Duodenal mucosa (tissue), 2 donors: ENCODE results near the gene AFP.

Experiments used
- H3K27ac ChIP-seq: one replicate; pipeline ENCODE4 v1.7.0; 2013; ENCODE audit warnings: low read depth, low read length
- H3K27me3 ChIP-seq, 2 donors: one replicate each; pipeline ENCODE4 v1.7.0; 2013; ENCODE audit warnings: low read length in 2 of 2, control low read depth in 1 of 2; ENCODE audit not compliant: insufficient read depth in 2 of 2, control insufficient read depth in 1 of 2
- H3K36me3 ChIP-seq, 2 donors: one replicate each; pipeline ENCODE4 v1.7.0; 2013; ENCODE audit warnings: low read length in 2 of 2, control low read depth in 1 of 2; ENCODE audit not compliant: insufficient read depth in 2 of 2, control insufficient read depth in 1 of 2
- H3K4me1 ChIP-seq, 2 donors: one replicate each; pipeline ENCODE4 v1.7.0; 2013; ENCODE audit warnings: low read length in 2 of 2, control low read depth in 1 of 2; ENCODE audit not compliant: insufficient read depth in 2 of 2, control insufficient read depth in 1 of 2
- H3K4me3 ChIP-seq, 2 donors: one replicate each; pipeline ENCODE4 v1.7.0; 2013; ENCODE audit warnings: low read length in 2 of 2, low read depth in 1 of 2
- H3K9ac ChIP-seq, 2 donors: one replicate each; pipeline ENCODE4 v1.7.0; 2013; ENCODE audit warnings: low read length in 2 of 2, low read depth in 1 of 2
- H3K9me3 ChIP-seq, 2 donors: one replicate each; pipeline ENCODE4 v1.7.0; 2013; ENCODE audit warnings: low read length in 2 of 2, control low read depth in 1 of 2; ENCODE audit not compliant: control insufficient read depth in 1 of 2

Gene AFP

GRCh38 chr4:73447671-73448070, 11.7 kb downstream of the AFP start:
- Histone ChIP-seq H3K9ac (no peak overlapping the region), H3K4me3 (no peak overlapping the region), H3K36me3 (no peaks in the 10 kb centered on the region), H3K4me1 (peaks cover 0 to 4% of the 10 kb centered on the region in 2 donors), H3K27me3 (no peaks in the 10 kb centered on the region), H3K9me3 (no peaks in the 10 kb centered on the region), H3K27ac (no peak overlapping the region)

DNA sequence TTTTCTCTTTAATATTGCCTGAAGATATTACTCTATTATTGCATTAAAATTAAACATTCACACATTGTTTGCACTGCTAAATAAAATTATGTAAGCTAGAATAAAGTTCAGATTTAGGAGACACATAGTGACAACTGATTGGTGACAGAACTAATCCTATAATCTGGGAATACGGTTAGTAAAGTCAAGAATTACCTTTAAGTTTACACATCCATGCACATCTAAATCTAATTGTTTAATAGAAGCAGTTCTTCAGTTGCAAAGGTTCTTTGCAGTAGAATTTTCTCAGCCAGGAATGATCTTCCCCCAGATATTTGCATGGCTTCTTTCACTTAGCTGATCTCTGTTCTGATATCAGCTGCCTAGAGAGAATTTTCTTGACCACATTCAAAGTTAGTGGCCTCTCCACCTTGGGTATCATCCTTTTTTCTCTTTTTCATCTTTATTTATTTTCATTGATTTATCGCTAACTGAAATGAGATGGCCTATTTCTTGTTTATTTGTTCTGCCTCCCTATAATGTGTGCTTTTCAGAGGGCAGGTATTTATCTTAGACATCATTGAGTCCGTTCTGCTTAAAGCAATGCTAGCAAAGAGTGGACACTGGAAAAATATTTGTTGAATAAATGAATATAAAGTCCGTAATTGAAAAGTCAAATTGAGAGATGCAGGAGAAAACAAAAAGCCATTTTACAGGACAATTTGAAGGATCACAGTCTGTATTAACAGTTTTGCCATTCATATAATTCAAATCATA, 12.6 kb downstream of the AFP start:
- H3K27me3 ChIP-seq, result no peaks in the 10 kb centered on the region
- peaks cover 5 to 12% of the 10 kb centered on the region in 2 donors for H3K4me1 ChIP-seq
- H3K27ac ChIP-seq, result no peak overlapping the region
- no peaks in the 10 kb centered on the region for H3K9me3 ChIP-seq
- no peaks in the 10 kb centered on the region for H3K36me3 ChIP-seq
- no peak overlapping the region for H3K4me3 ChIP-seq
- H3K9ac ChIP-seq, result no peak overlapping the region

- Histone ChIP-seq H3K36me3 (no peaks in the 10 kb centered on the region), H3K9me3 (no peaks in the 10 kb centered on the region), H3K9ac (no peak overlapping the region), H3K4me3 (no peak overlapping the region), H3K27ac (no peak overlapping the region), H3K27me3 (no peaks in the 10 kb centered on the region), H3K4me1 (peaks cover 5 to 13% of the 10 kb centered on the region in 2 donors)
These were observed 14.5 kb downstream of the AFP start for GRCh38 chr4:73450398-73451004.

DNA sequence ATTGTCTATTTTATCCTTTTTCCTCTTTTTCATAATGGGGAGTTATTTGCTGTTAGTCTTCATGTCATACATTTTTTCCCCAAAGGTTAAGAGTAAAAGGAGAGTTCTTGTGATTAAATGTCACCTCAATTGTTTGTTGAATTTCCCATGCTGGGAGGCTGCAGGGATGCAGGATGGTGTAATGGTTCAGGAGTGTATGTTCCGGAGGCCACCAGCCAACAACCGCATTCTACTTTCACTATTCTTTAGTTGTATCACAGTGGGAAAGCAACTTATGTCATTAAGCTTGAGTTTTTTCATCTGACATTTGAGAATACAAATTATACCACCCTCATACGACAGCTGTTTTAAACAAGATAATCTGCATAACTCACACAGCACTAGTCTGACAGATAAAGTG, 15.4 kb downstream of the AFP start:
- Histone ChIP-seq H3K27me3 (no peaks in the 10 kb centered on the region), H3K4me3 (no peak overlapping the region), H3K9me3 (no peaks in the 10 kb centered on the region), H3K4me1 (peaks cover 5 to 13% of the 10 kb centered on the region in 2 donors), H3K36me3 (no peaks in the 10 kb centered on the region), H3K27ac (no peak overlapping the region), H3K9ac (no peak overlapping the region)

GRCh38 chr4:73451981-73452747, 16.1 kb downstream of the AFP start:
- Histone ChIP-seq H3K9ac (no peak overlapping the region), H3K27me3 (no peaks in the 10 kb centered on the region), H3K27ac (no peak overlapping the region), H3K4me3 (no peak overlapping the region), H3K36me3 (no peaks in the 10 kb centered on the region), H3K4me1 (peaks cover 5 to 13% of the 10 kb centered on the region in 2 donors), H3K9me3 (no peaks in the 10 kb centered on the region)

GRCh38 chr4:73452953-73453700, 17.1 kb downstream of the AFP start:
- H3K27ac ChIP-seq, result no peak overlapping the region
- H3K36me3 ChIP-seq, result no peaks in the 10 kb centered on the region
- H3K4me1 ChIP-seq, result peaks cover 5 to 13% of the 10 kb centered on the region in 2 donors
- H3K9ac ChIP-seq, result no peak overlapping the region
- H3K9me3 ChIP-seq, result no peaks in the 10 kb centered on the region
- no peaks in the 10 kb centered on the region for H3K27me3 ChIP-seq
- no peak overlapping the region for H3K4me3 ChIP-seq

GRCh38 chr4:73453701-73454005, 17.6 kb downstream of the AFP start:
- H3K9me3 ChIP-seq, result no peaks in the 10 kb centered on the region
- H3K27ac ChIP-seq, result no peak overlapping the region
- no peaks in the 10 kb centered on the region for H3K27me3 ChIP-seq
- no peak overlapping the region for H3K4me3 ChIP-seq
- no peaks in the 10 kb centered on the region for H3K36me3 ChIP-seq
- H3K9ac ChIP-seq, result no peak overlapping the region
- peaks cover 5 to 13% of the 10 kb centered on the region in 2 donors for H3K4me1 ChIP-seq

- Histone ChIP-seq H3K27ac (no peak overlapping the region), H3K4me3 (no peak overlapping the region)
These were observed 18.9 kb downstream of the AFP start for GRCh38 chr4:73454920-73455319.

DNA sequence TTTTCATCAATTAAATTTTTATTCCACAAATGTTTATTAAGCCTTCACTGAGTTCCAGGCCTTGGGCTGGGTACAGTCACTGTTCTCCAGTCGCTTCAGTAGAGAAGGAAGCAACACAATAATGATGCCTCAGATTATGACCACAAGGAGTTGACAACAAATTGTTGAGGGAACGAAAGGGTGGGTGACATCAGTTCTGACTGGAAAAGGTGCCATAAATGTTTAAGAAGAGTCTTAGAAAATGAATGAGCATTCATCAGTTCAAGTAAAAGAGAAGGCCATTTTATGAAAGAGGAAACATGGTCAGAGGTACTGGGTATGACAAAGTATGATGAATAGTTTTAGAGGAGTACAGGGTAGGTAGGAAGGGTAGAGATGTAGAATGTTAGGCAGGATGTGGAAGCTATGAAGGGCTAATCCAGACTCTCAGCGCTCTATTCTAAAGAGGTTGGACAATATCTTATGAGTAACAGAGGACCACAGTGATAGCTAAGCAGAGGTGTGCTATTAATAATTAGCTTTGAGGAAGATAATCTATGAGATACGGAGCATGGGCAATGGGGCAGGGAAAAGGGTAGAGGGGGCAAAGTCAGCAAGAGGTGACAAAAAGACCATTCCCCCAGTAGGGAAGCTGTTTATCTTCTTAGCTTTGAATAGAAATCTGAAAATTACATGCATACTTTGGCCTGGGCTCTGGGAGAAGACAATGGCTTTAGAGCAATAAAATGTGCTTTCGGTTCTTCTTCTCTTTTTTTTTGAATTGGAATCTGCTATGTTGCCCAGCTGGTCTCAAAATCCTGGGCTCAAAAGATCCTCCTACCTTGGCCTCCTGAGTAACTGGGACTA, 20.4 kb downstream of the AFP start:
- H3K36me3 ChIP-seq, result no peaks in the 10 kb centered on the region
- H3K9me3 ChIP-seq, result no peaks in the 10 kb centered on the region
- H3K27me3 ChIP-seq, result no peaks in the 10 kb centered on the region
- no peak overlapping the region for H3K9ac ChIP-seq
- no peak overlapping the region for H3K27ac ChIP-seq
- no peak overlapping the region for H3K4me3 ChIP-seq
- H3K4me1 ChIP-seq, result peaks cover 5 to 13% of the 10 kb centered on the region in 2 donors

More at GRCh38 chr4:73454920-73455319, 18.9 kb downstream of the AFP start:
- Histone ChIP-seq H3K4me1 (peaks cover 5 to 13% of the 10 kb centered on the region in 2 donors), H3K36me3 (no peaks in the 10 kb centered on the region), H3K27me3 (no peaks in the 10 kb centered on the region), H3K9me3 (no peaks in the 10 kb centered on the region), H3K9ac (no peak overlapping the region)
